Uterus (tissue), 2 donors: ENCODE data around the gene AUH.

ENCODE experiments used
- CTCF ChIP-seq, 4 experiments: fragments of 200-600 bp in 2 of 4; fragments of 450-650 bp in 2 of 4; sonication (generic) in 2 of 4; IDR thresholded peaks; one replicate each; pipeline ENCODE4 v1.5.1; 2016 to 2019; ENCODE audit warnings: antibody characterized with exemption in 4 of 4, mild to moderate bottlenecking in 2 of 4, moderate library complexity in 1 of 4
- POLR2A ChIP-seq, 2 donors: fragments of 450-650 bp; IDR thresholded peaks; one replicate each; pipeline ENCODE4 v1.6.1; 2016; ENCODE audit warnings: antibody characterized with exemption in 2 of 2, mild to moderate bottlenecking in 1 of 2, moderate library complexity in 1 of 2

DNA sequence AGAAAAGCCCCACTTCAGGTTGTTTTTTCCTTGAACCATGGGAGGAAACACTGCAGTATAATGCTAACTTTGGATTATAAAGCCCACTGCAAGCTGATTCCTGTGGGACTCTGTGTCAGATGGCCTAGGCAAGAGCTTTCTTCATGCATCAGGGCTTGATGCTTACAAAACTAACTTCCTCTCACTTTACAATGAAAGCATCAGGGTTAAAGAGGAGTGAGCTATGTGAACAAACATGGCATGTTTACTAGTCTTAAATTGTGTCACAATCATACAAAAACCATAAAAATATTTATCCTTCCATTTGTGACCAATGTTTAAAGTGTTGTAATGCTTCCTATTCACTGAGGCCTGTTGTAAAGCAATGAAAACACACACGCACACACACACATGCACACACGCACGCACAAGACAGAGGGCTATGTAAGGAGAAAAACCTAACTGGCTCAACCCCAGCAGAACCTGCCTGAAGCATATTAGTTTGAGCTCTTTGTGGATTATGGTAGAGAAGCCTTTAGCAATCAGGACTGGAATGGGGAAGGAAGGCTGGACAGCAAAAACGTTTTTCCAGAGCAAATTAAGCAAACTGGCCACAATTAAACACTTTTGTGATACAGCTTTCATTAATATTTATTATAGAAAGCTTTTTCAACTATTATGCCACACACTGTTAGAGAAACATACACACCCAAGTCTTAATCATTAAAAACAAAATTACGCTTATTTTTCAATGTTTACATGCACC, 122.2 kb downstream of the AUH start:
- TF ChIP-seq CTCF (IDR thresholded peaks at IDR 0.05): no peak
- no peak for TF ChIP-seq POLR2A (IDR thresholded peaks at IDR 0.05)
